HepG2 (cell line): Measurements from ENCODE around the gene ZNF556. TPM values are rescaled to one million over a fixed set of nuclear protein-coding genes. Genes with fewer than 3 reads are reported as not detected.

Source experiments
- ATAC-seq: fragments of 200-7000 bp; cut with Tn5 transposase; 3 replicates; pipeline ENCODE4 v1.9.1; 2020; ENCODE audit warnings: mild to moderate bottlenecking, moderate library complexity
- BruUV-seq: library from RNA; stranded (reverse); fragments of 400-500 nt; replicated peaks from 2 replicates; lab custom pipeline; 2021; lab: Mats Ljungman, UMichigan
- CTCF ChIA-PET: fragments of 300-600 bp; formaldehyde crosslinking; extraction: SDS; loops from one replicate; lab custom pipeline; 2021; ENCODE audit warnings: low total read pairs, inconsistent platforms, low intra/inter-chr PET ratio; lab: Yijun Ruan, JAX
- POLR2A ChIA-PET: fragments of 350-600 bp; sonication (Branson Sonifier 250); formaldehyde crosslinking; loops from one replicate; lab custom pipeline; 2020; ENCODE audit warnings: antibody characterized with exemption, inconsistent platforms; lab: Yijun Ruan, JAX
- DNase-seq: peaks from one replicate; pipeline ENCODE4 v3.0.0-alpha.2; 2015; ENCODE audit warnings: low spot score
- FAIRE-seq: peaks from 3 replicates; lab custom pipeline; 2011; peaks lifted over from hg19 to GRCh38; lab: Jason Lieb, UNC
- H2AFZ ChIP-seq: one replicate; pipeline ENCODE4 v1.6.1; 2011; ENCODE audit warnings: low read length, inconsistent platforms
- H3K27ac ChIP-seq: fragments of 300-600 bp; 3 replicates; pipeline ENCODE4 v1.8.0; 2011; ENCODE audit warnings: mixed run types, mild to moderate bottlenecking, mixed read lengths, low read length, inconsistent platforms; ENCODE audit not compliant: insufficient read depth; ENCODE audit errors: extremely low read length
- H3K27me3 ChIP-seq, 2 experiments: fragments of 200-600 bp in 1 of 2; 2 replicates in 1 of 2; 3 replicates in 1 of 2; pipeline versions ENCODE4 v1.6.0 to v1.8.0; 2011; ENCODE audit warnings: low read length in 2 of 2, mild to moderate bottlenecking in 2 of 2, moderate library complexity in 2 of 2, inconsistent platforms in 1 of 2; ENCODE audit not compliant: insufficient read depth in 2 of 2, control insufficient read depth in 1 of 2
- H3K36me3 ChIP-seq, 2 experiments: fragments of 200-600 bp in 1 of 2; replicated peaks in 1 of 2; 2 replicates in 1 of 2; 3 replicates in 1 of 2; pipeline versions ENCODE4 v1.5.1 to v1.8.0; 2011; ENCODE audit warnings: low read length in 2 of 2, inconsistent platforms in 1 of 2; ENCODE audit not compliant: insufficient read depth in 2 of 2, control insufficient read depth in 1 of 2
- H3K4me1 ChIP-seq: 2 replicates; pipeline ENCODE4 v1.5.1; 2012; ENCODE audit warnings: low read length, inconsistent platforms; ENCODE audit not compliant: insufficient read depth
- H3K4me2 ChIP-seq: 2 replicates; pipeline ENCODE4 v1.6.0; 2011; ENCODE audit warnings: low read depth, low read length, inconsistent platforms
- H3K4me3 ChIP-seq, 3 experiments: fragments of 200-600 bp in 1 of 3; sonication (generic), shearing (Covaris generic) in 1 of 3; replicated peaks in 1 of 3; 2 replicates each; pipeline ENCODE4 v1.5.1; 2011 to 2016; ENCODE audit warnings: low read length in 3 of 3, inconsistent platforms in 2 of 3, low read depth in 2 of 3, mild to moderate bottlenecking in 2 of 3, control low read depth in 1 of 3, mixed read lengths in 1 of 3; ENCODE audit not compliant: insufficient read depth in 1 of 3
- H3K79me2 ChIP-seq: one replicate; pipeline ENCODE4 v1.6.1; 2011; ENCODE audit warnings: low read length, inconsistent platforms; ENCODE audit not compliant: insufficient read depth
- H3K9ac ChIP-seq: 2 replicates; pipeline ENCODE4 v1.6.0; 2011; ENCODE audit warnings: mild to moderate bottlenecking, low read depth, low read length, inconsistent platforms; ENCODE audit not compliant: insufficient read depth
- H3K9me3 ChIP-seq: 2 replicates; pipeline ENCODE4 v1.5.1; 2012; ENCODE audit warnings: mild to moderate bottlenecking, low read length
- H4K20me1 ChIP-seq: 2 replicates; pipeline ENCODE4 v1.6.0; 2011; ENCODE audit warnings: inconsistent platforms, mild to moderate bottlenecking, low read length, moderate library complexity; ENCODE audit not compliant: insufficient read depth
- DMAP1 ChIP-seq: IDR thresholded peaks from 2 replicates; pipeline ENCODE4 v1.6.1; 2016
- HNRNPK ChIP-seq: fragments of 200-400 bp; formaldehyde crosslinking; IDR thresholded peaks from 2 replicates; pipeline ENCODE4 v1.6.1; 2018; ENCODE audit warnings: low read length, low read depth, moderate library complexity, mild to moderate bottlenecking; ENCODE audit not compliant: poor library complexity, severe bottlenecking
- LCORL ChIP-seq, 2 experiments: fragments of 450-650 bp in 1 of 2; sonication (generic) in 1 of 2; formaldehyde crosslinking in 1 of 2; IDR thresholded peaks; 2 replicates each; pipeline versions ENCODE4 v1.5.0 to v1.6.1; 2017 to 2020; ENCODE audit warnings: antibody characterized with exemption in 1 of 2, missing genetic modification reagents in 1 of 2
- PHF21A ChIP-seq: sonication (generic); formaldehyde crosslinking; IDR thresholded peaks from 2 replicates; pipeline ENCODE4 v1.5.0; 2020; ENCODE audit warnings: mild to moderate bottlenecking, missing genetic modification reagents
- PITX1 ChIP-seq: sonication (generic); formaldehyde crosslinking; IDR thresholded peaks from 2 replicates; pipeline ENCODE4 v1.5.1; 2020; ENCODE audit warnings: mild to moderate bottlenecking, missing genetic modification reagents
- SKI ChIP-seq: fragments of 450-650 bp; IDR thresholded peaks from one replicate; pipeline ENCODE4 v1.6.1; 2018; ENCODE audit warnings: mild to moderate bottlenecking; ENCODE audit not compliant: partially characterized antibody
- THAP11 ChIP-seq: IDR thresholded peaks from 2 replicates; pipeline ENCODE4 v1.6.1; 2016; ENCODE audit warnings: missing biosample characterization, missing genetic modification reagents
- ZNF607 ChIP-seq: sonication (generic); formaldehyde crosslinking; IDR thresholded peaks from 2 replicates; pipeline ENCODE4 v1.5.1; 2020; ENCODE audit warnings: missing genetic modification reagents, mild to moderate bottlenecking, borderline replicate concordance
- ZNF75D ChIP-seq: sonication (generic); formaldehyde crosslinking; IDR thresholded peaks from 2 replicates; pipeline ENCODE4 v1.8.1; 2023; ENCODE audit warnings: missing genetic modification reagents, mild to moderate bottlenecking, borderline replicate concordance
- WGBS: methylation state at CpG from one replicate; pipeline ENCODE4 v1.1.6; 2017; ENCODE audit warnings: low lambda C conversion rate; 5-methylcytosine and 5-hydroxymethylcytosine counted together
- in situ Hi-C: cut with HindIII; loops from 2 replicates; pipeline ENCODE4 v1.10.0; 2017; ENCODE audit warnings: low pct_unique_long_range_greater_than_20kb; ENCODE audit not compliant: extremely low pct_ligation_motif_present
- intact Hi-C: fragments of 100-400 bp; cut with micrococcal nuclease; formaldehyde crosslinking; loops from one replicate; pipeline ENCODE4 v1.10.0; 2022; ENCODE audit not compliant: unreplicated experiment
- polyA plus RNA-seq, 8 experiments: library from polyadenylated mRNA; depleted of rRNA in 3 of 8; stranded (reverse) in 7 of 8; unstranded in 1 of 8; fragments of >200 nt; fragmentation: Illumina TruSeq in 4 of 8; extraction: Trizol in 4 of 8; gene quantifications; 2 replicates each; pipeline versions ENCODE4 v1.2.1 to v1.2.3, GENCODE V29; 2011 to 2016; ENCODE audit warnings: low read depth in 4 of 8, missing spikeins in 1 of 8, mixed read lengths in 1 of 8; ENCODE audit not compliant: insufficient read depth in 1 of 8
- total RNA-seq, 5 experiments: library from RNA; depleted of rRNA; stranded (reverse); fragments of >200 nt; fragmentation: Illumina TruSeq; extraction: Trizol; gene quantifications; 2 replicates each; pipeline ENCODE4 v1.2.3, GENCODE V29; 2016; ENCODE audit warnings: low read depth in 1 of 5
- TF ChIP-seq, protein P1 (sequence below), 2 experiments: fragments of 450-650 bp in 1 of 2; sonication (generic) in 1 of 2; formaldehyde crosslinking in 1 of 2; IDR thresholded peaks; 2 replicates each; pipeline versions ENCODE4 v1.6.1 to v1.8.0; 2016 to 2022; ENCODE audit warnings: antibody characterized with exemption in 1 of 2, mild to moderate bottlenecking in 1 of 2, missing genetic modification reagents in 1 of 2

The ZNF556 gene
- total and polyA plus RNA-seq, 2 of the 13 experiments (the other 11 are each of a cell fraction or from before 2014, with no cell fraction given) = 4.2 to 28.6 TPM

- peak; percentile 94; the same call in 1 of the 2 replicates for TF ChIP-seq ZNF75D (CRISPR knock-in tag)
These were observed 32.8 kb upstream of the ZNF556 start (continued) for GRCh38 chr19:2834294-2834871.

DNA sequence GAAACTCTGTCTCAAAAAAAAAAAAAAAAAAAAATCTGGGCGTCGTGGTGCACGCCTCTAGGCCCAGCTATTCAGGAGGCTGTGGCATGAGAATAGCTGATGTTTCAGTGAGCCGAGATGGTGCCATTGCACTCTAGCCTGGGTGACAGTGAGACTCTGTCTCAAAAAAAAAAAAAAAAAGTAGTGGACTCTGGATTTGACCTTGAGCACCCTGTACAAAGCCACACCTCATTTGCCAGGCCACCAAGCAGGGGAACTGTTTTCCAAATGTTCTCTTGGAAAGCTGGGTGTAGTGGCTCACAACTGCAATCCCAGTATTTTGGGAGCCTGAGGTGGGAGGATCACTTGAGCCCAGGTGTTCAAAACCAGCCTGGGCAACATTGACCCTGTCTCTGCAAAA lies 29.7 kb upstream of the ZNF556 start:
- H3K4me3 ChIP-seq = peak overlapping the region in 1 of 3 experiments; percentile 22; a peak in 1 of 6 replicates
- no peaks in the 10 kb centered on the region for H4K20me1 ChIP-seq
- H3K79me2 ChIP-seq = peaks cover 6% of the 10 kb centered on the region
- BruUV-seq = no TSS peak
- H3K4me1 ChIP-seq = peaks cover 44% of the 10 kb centered on the region
- CTCF ChIA-PET = no interaction called here
- H3K27me3 ChIP-seq = no peaks in the 10 kb centered on the region
- H2AFZ ChIP-seq = no peak overlapping the region
- WGBS = 5% methylated on average over 4 of the region's 4 CpGs
- peak overlapping the region; percentile 8; the same call in 1 of the 2 replicates for H3K9ac ChIP-seq
- H3K27ac ChIP-seq = peak overlapping the region; percentile 77
- POLR2A ChIA-PET = interaction anchor here (0.8 to 2.2 kb wide), 9 partner anchors 8 to 113 kb away, joined by 3 to 28 read pairs (median 4); partner anchors contain the start of genes SGTA, ZNF554 and ZNF556
- intact Hi-C loops = no loop called here
- in situ Hi-C loops = no loop called here
- peak; percentile 23 for ATAC-seq
- DNase-seq = peak; percentile 70
- FAIRE-seq = peak; percentile 71
- peaks cover 2 to 13% of the 10 kb centered on the region in 2 experiments; a peak in 2 of 5 replicates for H3K36me3 ChIP-seq
- peaks cover 37% of the 10 kb centered on the region for H3K9me3 ChIP-seq
- peak overlapping the region; percentile 73 for H3K4me2 ChIP-seq
- 0 out of 2 replicates have a peak, but pooled peaks have one; percentile 51 for TF ChIP-seq ZNF607 (CRISPR knock-in tag)
- TF ChIP-seq PHF21A = peak; percentile 52; the same call in 1 of the 2 replicates
- TF ChIP-seq, protein P1, sequence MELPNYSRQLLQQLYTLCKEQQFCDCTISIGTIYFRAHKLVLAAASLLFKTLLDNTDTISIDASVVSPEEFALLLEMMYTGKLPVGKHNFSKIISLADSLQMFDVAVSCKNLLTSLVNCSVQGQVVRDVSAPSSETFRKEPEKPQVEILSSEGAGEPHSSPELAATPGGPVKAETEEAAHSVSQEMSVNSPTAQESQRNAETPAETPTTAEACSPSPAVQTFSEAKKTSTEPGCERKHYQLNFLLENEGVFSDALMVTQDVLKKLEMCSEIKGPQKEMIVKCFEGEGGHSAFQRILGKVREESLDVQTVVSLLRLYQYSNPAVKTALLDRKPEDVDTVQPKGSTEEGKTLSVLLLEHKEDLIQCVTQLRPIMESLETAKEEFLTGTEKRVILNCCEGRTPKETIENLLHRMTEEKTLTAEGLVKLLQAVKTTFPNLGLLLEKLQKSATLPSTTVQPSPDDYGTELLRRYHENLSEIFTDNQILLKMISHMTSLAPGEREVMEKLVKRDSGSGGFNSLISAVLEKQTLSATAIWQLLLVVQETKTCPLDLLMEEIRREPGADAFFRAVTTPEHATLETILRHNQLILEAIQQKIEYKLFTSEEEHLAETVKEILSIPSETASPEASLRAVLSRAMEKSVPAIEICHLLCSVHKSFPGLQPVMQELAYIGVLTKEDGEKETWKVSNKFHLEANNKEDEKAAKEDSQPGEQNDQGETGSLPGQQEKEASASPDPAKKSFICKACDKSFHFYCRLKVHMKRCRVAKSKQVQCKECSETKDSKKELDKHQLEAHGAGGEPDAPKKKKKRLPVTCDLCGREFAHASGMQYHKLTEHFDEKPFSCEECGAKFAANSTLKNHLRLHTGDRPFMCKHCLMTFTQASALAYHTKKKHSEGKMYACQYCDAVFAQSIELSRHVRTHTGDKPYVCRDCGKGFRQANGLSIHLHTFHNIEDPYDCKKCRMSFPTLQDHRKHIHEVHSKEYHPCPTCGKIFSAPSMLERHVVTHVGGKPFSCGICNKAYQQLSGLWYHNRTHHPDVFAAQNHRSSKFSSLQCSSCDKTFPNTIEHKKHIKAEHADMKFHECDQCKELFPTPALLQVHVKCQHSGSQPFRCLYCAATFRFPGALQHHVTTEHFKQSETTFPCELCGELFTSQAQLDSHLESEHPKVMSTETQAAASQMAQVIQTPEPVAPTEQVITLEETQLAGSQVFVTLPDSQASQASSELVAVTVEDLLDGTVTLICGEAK (IDR thresholded peaks at IDR 0.05) = no peak
- TF ChIP-seq, protein P1 (CRISPR knock-in tag; IDR thresholded peaks at IDR 0.05) = no peak
- peak; percentile 45 for TF ChIP-seq THAP11 (CRISPR knock-in tag)
- peak; percentile 58 for TF ChIP-seq SKI
- TF ChIP-seq DMAP1 (CRISPR knock-in tag) = no peak
- TF ChIP-seq HNRNPK = no peak
- peak; percentile 59; the same call in 1 of the 2 replicates for TF ChIP-seq PITX1 (CRISPR knock-in tag)
- TF ChIP-seq LCORL (IDR thresholded peaks at IDR 0.05) = no peak
- TF ChIP-seq LCORL (CRISPR knock-in tag; IDR thresholded peaks at IDR 0.05) = peak; percentile 85; the same call in 1 of the 2 replicates
